SK-MEL-5 (cell line): Measurements from ENCODE around the gene FMC1. TPM values are rescaled to one million over a fixed set of nuclear protein-coding genes. Genes with fewer than 3 reads are reported as not detected.
A peak's percentile ranks its signal among the peaks of the same experiment; 100 is the strongest.
"Not testable (repeated sequence)": the region's sequence is repeated elsewhere in the genome, so short reads cannot be mapped to it uniquely, and the experiment has no call there.

Experiments used
- DNase-seq: peaks from one replicate; pipeline ENCODE4 v3.0.0-alpha.2; 2016; ENCODE audit warnings: low read depth, low spot score
- in situ Hi-C: cut with HindIII; loops from 2 replicates; pipeline ENCODE4 v1.10.0; 2016; ENCODE audit warnings: low sequenced_read_pairs, high pct_unique_total_duplicates, low pct_unique_long_range_greater_than_20kb
- total RNA-seq: library from RNA; depleted of rRNA; stranded (reverse); fragments of >200 nt; shearing (Covaris generic); gene quantifications from 2 replicates; pipeline ENCODE4 v1.2.3, GENCODE V29; 2014

Gene FMC1
- total RNA-seq, 1 experiment from 2014 or later = 17.8 TPM

GRCh38 chr7:139334399-139335150, 6.6 kb upstream of the FMC1 start:
- in situ Hi-C loops = no loop called here
- no peak for DNase-seq

- no peak for DNase-seq
- in situ Hi-C loops = no loop called here
Observed at GRCh38 chr7:139339025-139339424, 2.1 kb upstream of the FMC1 start.

- in situ Hi-C loops = no loop called here
- DNase-seq = no peak
Observed at GRCh38 chr7:139339698-139340036, 1.5 kb upstream of the FMC1 start.

GRCh38 chr7:139340037-139340807, 915 bp upstream of the FMC1 start:
- in situ Hi-C loops = no loop called here
- DNase-seq = peak; percentile 99

GRCh38 chr7:139340808-139341057, 404 bp upstream of the FMC1 start:
- in situ Hi-C loops = no loop called here
- DNase-seq = no peak

GRCh38 chr7:139341776-139342226, 664 bp downstream of the FMC1 start:
- in situ Hi-C loops = no loop called here
- DNase-seq = no peak

GRCh38 chr7:139345042-139345441, 3.9 kb downstream of the FMC1 start:
- DNase-seq = no peak
- in situ Hi-C loops = no loop called here

- DNase-seq = no peak
- in situ Hi-C loops = no loop called here
Observed at GRCh38 chr7:139351027-139351426, 9.9 kb downstream of the FMC1 start.

GRCh38 chr7:139354729-139355128, 13.6 kb downstream of the FMC1 start:
- in situ Hi-C loops = no loop called here
- no peak for DNase-seq

- no peak for DNase-seq
- in situ Hi-C loops = no loop called here
Observed at GRCh38 chr7:139355320-139355719, 14.2 kb downstream of the FMC1 start.

GRCh38 chr7:139357729-139358506, 16.8 kb downstream of the FMC1 start:
- in situ Hi-C loops, DNase-seq: not testable (repeated sequence)

GRCh38 chr7:139358541-139359365, 17.6 kb downstream of the FMC1 start:
- peak; percentile 22 for DNase-seq

GRCh38 chr7:139359366-139360209, 18.5 kb downstream of the FMC1 start, which contains the start of gene LUC7L2:
TSS of gene LUC7L2 (plus strand) at chr7:139359894. CDS start at chr7:139360262, 368 bp downstream.
- in situ Hi-C loops = no loop called here
- peak; percentile 99 for DNase-seq

More at GRCh38 chr7:139358541-139359365, 17.6 kb downstream of the FMC1 start:
- in situ Hi-C loops = no loop called here

- in situ Hi-C loops = no loop called here
- DNase-seq = peak; percentile 96
Observed at GRCh38 chr7:139360210-139360947, 19.2 kb downstream of the FMC1 start.

GRCh38 chr7:139360948-139361307, 19.8 kb downstream of the FMC1 start:
- DNase-seq = no peak
- in situ Hi-C loops = no loop called here

- in situ Hi-C loops = no loop called here
- no peak for DNase-seq
Observed at GRCh38 chr7:139361523-139361922, 20.4 kb downstream of the FMC1 start.
